Ishikawa (cell line): ENCODE data around the gene ACSL5.

ENCODE experiments used
- EGR1 ChIP-seq: IDR thresholded peaks from 2 replicates; pipeline ENCODE4 v1.6.1; 2012
- FOXM1 ChIP-seq: IDR thresholded peaks from 2 replicates; pipeline ENCODE4 v1.6.1; 2012; ENCODE audit warnings: low read depth, borderline replicate concordance
- RAD21 ChIP-seq: IDR thresholded peaks from 2 replicates; pipeline ENCODE4 v1.6.1; 2012; ENCODE audit warnings: low read depth
- TAF1 ChIP-seq: IDR thresholded peaks from 2 replicates; pipeline ENCODE4 v1.6.1; 2012; ENCODE audit warnings: low read depth, mild to moderate bottlenecking
- ZBTB7A ChIP-seq: IDR thresholded peaks from 2 replicates; pipeline ENCODE4 v1.6.1; 2012; ENCODE audit warnings: low read depth

- TF ChIP-seq RAD21, result no peak
- no peak for TF ChIP-seq TAF1
- no peak for TF ChIP-seq ZBTB7A
- TF ChIP-seq EGR1, result no peak
- TF ChIP-seq FOXM1, result no peak
Measured at GRCh38 chr10:112407696-112408095, 33.8 kb downstream of the ACSL5 start.
